HL-60 (cell line): ENCODE data around the gene NFIX.

Experiments used
- DNase-seq, 2 experiments: peaks; one replicate each; pipeline ENCODE4 v3.0.0-alpha.2; 2010 to 2020; ENCODE audit warnings: low read depth in 1 of 2, low spot score in 1 of 2
- H3K27ac ChIP-seq: fragments of 250-450 bp; sonication (Bioruptor Pico); replicated peaks from 2 replicates; pipeline ENCODE4 v1.5.1; 2020; ENCODE audit warnings: mild to moderate bottlenecking, moderate library complexity
- H3K27me3 ChIP-seq: fragments of 250-450 bp; sonication (Bioruptor Pico); 2 replicates; pipeline ENCODE4 v1.5.1; 2021; ENCODE audit warnings: mild to moderate bottlenecking, moderate library complexity; ENCODE audit not compliant: insufficient read depth, poor library complexity, severe bottlenecking
- H3K4me3 ChIP-seq: replicated peaks from 2 replicates; pipeline ENCODE4 v1.5.1; 2011; ENCODE audit warnings: mild to moderate bottlenecking, control low read depth, low read length; ENCODE audit not compliant: insufficient read depth
- CTCF ChIP-seq: IDR thresholded peaks from one replicate; pipeline ENCODE4 v1.5.1; 2011; ENCODE audit warnings: low read length, control low read depth, inconsistent platforms; ENCODE audit not compliant: insufficient read depth
- GABPA ChIP-seq: IDR thresholded peaks from 2 replicates; pipeline ENCODE4 v1.6.1; 2012; ENCODE audit warnings: low read depth
- POLR2AphosphoS5 ChIP-seq: IDR thresholded peaks from 2 replicates; pipeline ENCODE4 v1.6.1; 2012; ENCODE audit warnings: low read depth
- REST ChIP-seq: IDR thresholded peaks from 2 replicates; pipeline ENCODE4 v1.6.1; 2012; ENCODE audit warnings: low read depth; ENCODE audit not compliant: insufficient replicate concordance
- SPI1 ChIP-seq: IDR thresholded peaks from 2 replicates; pipeline ENCODE4 v1.6.1; 2012; ENCODE audit warnings: low read depth, mild to moderate bottlenecking, borderline replicate concordance

The NFIX gene

DNA sequence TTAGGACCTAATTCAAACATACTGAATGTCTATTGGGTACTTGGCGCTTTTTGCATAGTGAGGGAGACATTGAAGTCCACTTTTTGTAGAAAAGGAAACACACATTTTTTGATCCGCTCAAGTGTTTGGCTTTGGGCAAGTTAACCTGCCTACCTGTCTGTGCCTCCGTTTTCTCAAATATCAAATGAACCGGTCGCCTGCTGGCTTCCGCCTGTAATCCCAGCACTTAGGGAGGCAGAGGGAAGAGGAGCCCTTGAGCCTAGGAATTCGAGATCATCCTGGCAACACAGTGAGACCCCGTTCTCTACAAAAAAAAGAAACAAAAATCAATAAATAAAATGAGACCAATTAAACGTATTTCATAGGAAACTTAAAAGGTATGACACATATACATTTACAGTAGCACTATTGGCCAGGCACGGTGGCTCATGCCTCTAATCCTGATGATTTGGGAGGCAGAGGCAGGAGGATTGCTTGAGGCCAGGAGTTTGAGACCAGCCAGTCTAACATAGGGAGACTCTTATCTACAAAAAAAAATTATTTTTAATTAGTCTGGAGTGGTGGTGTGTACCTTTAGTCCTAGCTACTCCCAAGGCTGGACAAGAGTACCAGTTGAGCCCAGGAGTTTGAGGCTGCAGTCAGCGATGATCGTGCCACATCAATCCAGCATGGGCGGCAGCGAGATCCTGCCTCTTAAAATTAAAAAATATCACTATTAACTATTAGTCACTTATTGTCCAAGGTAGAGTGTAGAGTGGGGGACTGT lies 48.4 kb upstream of the NFIX start:
- TF ChIP-seq GABPA (no peak), POLR2AphosphoS5 (no peak), SPI1 (no peak), REST (no peak), CTCF (no peak)
- H3K4me3 ChIP-seq: peak overlapping the region; percentile 81
- no peaks in the 10 kb centered on the region for H3K27me3 ChIP-seq
- DNase-seq: no peak
- peak overlapping the region; percentile 75 for H3K27ac ChIP-seq

GRCh38 chr19:12947702-12948611 lies 47.3 kb upstream of the NFIX start:
- peak overlapping the region; percentile 75 for H3K27ac ChIP-seq
- H3K4me3 ChIP-seq: no peak overlapping the region
- DNase-seq: no peak
- no peak; the same call in 1 of the 2 replicates for TF ChIP-seq POLR2AphosphoS5
- TF ChIP-seq SPI1: no peak
- TF ChIP-seq CTCF: no peak
- TF ChIP-seq GABPA: no peak
- TF ChIP-seq REST: no peak
- no peaks in the 10 kb centered on the region for H3K27me3 ChIP-seq

DNA sequence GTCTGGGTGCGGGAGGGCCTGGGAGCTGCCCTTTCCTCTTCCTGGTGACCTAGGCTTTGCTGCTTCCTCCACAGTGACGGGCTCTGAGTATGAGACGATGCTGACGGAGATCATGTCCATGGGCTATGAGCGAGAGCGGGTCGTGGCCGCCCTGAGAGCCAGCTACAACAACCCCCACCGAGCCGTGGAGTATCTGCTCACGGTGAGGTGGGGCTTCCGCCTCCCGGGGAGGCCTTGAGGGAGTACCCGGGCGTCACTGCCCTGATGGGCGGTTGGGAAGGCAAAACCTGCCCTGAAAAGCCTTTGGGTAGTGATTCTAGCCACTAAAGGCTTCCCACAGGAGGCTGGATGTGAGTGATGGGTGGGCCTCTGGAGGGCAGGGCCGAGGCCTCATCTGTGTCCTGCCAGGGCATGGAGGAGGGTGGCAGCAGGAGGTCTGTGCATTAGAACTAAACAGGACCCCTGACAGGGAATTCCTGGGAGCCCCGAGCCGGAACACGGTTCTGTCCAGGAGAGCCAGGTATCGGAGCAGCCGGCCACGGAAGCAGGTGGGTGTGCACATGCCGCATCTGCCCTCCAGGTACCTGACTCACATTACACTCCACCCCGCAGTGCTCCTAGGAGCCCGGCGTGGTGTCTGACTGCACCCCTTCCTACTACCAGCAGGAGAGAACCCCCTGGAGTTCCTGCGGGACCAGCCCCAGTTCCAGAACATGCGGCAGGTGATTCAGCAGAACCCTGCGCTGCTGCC lies 46.5 kb upstream of the NFIX start:
- TF ChIP-seq CTCF (no peak), GABPA (no peak), POLR2AphosphoS5 (no peak), SPI1 (no peak), REST (no peak)
- H3K27ac ChIP-seq: 0 out of 2 replicates have a peak overlapping the region, but pooled peaks have one; percentile 4
- no peak for DNase-seq
- H3K27me3 ChIP-seq: no peaks in the 10 kb centered on the region
- H3K4me3 ChIP-seq: no peak overlapping the region
